Natural killer cell (primary cell): ENCODE measurements around the gene NME5. TPM values are rescaled to one million over a fixed set of nuclear protein-coding genes. Genes with fewer than 3 reads are reported as not detected.

Source experiments
- ATAC-seq, 3 donors: fragments of 150-1000 bp in 2 of 3; fragments of 200-7000 bp in 1 of 3; cut with Tn5 transposase; 1 replicate in 1 of 3; 2 replicates in 2 of 3; pipeline ENCODE4 v1.10.0; 2021; ENCODE audit warnings: mild to moderate bottlenecking in 2 of 3, moderate library complexity in 2 of 3
- DNase-seq, 2 donors: peaks; one replicate each; pipeline versions ENCODE4 v3.0.0 to v3.0.0-alpha.2; 2013 to 2021; ENCODE audit warnings: mixed read lengths in 1 of 2
- H3K27ac ChIP-seq: one replicate; pipeline ENCODE4 v1.5.1; 2013; ENCODE audit warnings: mild to moderate bottlenecking, low read length
- H3K27me3 ChIP-seq: one replicate; pipeline ENCODE4 v1.6.1; 2013; ENCODE audit warnings: low read length; ENCODE audit not compliant: control insufficient read depth, insufficient read depth
- H3K36me3 ChIP-seq: one replicate; pipeline ENCODE4 v1.6.1; 2013; ENCODE audit warnings: low read length; ENCODE audit not compliant: control insufficient read depth, insufficient read depth
- H3K4me1 ChIP-seq: one replicate; pipeline ENCODE4 v1.6.1; 2013; ENCODE audit warnings: low read length; ENCODE audit not compliant: control insufficient read depth, insufficient read depth
- H3K4me3 ChIP-seq: one replicate; pipeline ENCODE4 v1.5.1; 2013; ENCODE audit warnings: low read length
- H3K9me3 ChIP-seq: one replicate; pipeline ENCODE4 v1.6.1; 2013; ENCODE audit warnings: low read length; ENCODE audit not compliant: control insufficient read depth, insufficient read depth
- H3K27ac Mint-ChIP-seq, 2 donors: one replicate each; pipeline ENCODE4 v1.8.0; 2022; ENCODE audit warnings: mild to moderate bottlenecking in 2 of 2, mixed read lengths in 2 of 2, moderate library complexity in 1 of 2
- H3K27me3 Mint-ChIP-seq, 2 donors: one replicate each; pipeline ENCODE4 v1.8.0; 2022; ENCODE audit warnings: low read depth in 2 of 2, mixed read lengths in 2 of 2
- H3K36me3 Mint-ChIP-seq: one replicate; pipeline ENCODE4 v1.8.0; 2022; ENCODE audit warnings: mixed read lengths
- H3K4me1 Mint-ChIP-seq, 2 donors: one replicate each; pipeline ENCODE4 v1.8.0; 2022; ENCODE audit warnings: mixed read lengths in 2 of 2
- H3K4me3 Mint-ChIP-seq: one replicate; pipeline ENCODE4 v1.8.0; 2022; ENCODE audit warnings: mild to moderate bottlenecking, moderate library complexity, mixed read lengths
- H3K9me3 Mint-ChIP-seq, 2 donors: one replicate each; pipeline ENCODE4 v1.8.0; 2022; ENCODE audit warnings: mixed read lengths in 2 of 2
- WGBS: methylation state at CpG from one replicate; pipeline ENCODE4 v1.1.7; 2013; ENCODE audit warnings: missing lambda C conversion rate; ENCODE audit not compliant: insufficient coverage; 5-methylcytosine and 5-hydroxymethylcytosine counted together
- intact Hi-C: fragments of 100-400 bp; cut with micrococcal nuclease; formaldehyde crosslinking; loops from one replicate; pipeline ENCODE4 v1.14.2; 2022
- total RNA-seq, 4 donors: library from RNA; stranded (reverse); fragments of 120-200 nt in 1 of 4; gene quantifications; one replicate each; pipeline versions ENCODE4 v1.2.3 to v1.2.4, GENCODE V29; 2013 to 2022
- TF ChIP-seq, protein P1 (sequence below): fragments of 200-600 bp; IDR thresholded peaks from one replicate; pipeline ENCODE4 v1.8.0; 2022; ENCODE audit warnings: antibody characterized with exemption

NME5 gene
- total RNA-seq, 3 donors from 2014 or later (not counting 1 experiment from before 2014, with no cell fraction given), result not detected

DNA sequence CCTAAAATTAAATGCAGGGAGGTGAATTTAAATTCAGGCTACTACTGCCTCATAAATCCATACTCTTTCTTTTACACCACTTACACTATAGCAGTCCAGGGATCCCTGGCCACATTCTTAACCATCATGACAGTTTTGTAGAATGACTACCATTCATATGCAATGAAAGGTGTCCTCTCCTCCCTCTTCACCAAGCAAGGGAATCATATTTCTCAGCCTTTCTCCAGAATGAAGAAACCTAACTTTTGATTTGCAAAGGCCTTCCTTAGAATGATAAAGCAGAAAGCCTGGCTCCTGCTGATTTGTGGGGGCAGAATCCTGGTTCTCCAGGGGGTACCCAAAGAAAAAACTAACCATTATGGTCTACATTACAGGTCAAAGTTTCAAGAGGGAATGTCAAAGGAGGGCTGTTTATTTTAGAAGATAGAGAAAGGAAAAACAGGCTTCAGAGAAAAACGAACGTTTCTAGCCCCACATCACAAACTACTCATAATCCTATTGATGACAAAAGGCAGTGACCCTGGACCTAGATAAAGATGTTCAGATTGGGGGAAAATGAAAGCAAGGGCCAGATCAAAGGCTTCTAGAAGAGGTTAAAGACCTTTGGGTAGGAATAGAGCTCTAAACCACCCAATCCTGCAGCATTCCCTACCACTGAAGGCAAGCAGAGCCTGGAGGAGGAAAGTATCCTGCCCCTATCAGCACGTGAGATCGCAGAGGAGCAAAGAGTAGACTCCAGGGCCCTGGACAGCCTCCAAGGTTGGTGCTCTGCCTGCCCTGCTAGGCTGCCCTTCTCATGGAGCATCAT is 43.9 kb downstream of the NME5 start:
- H3K9me3 ChIP-seq, result no peaks in the 10 kb centered on the region
- ATAC-seq (no peak), DNase-seq (no peak)
- H3K27ac ChIP-seq, result no peak overlapping the region
- H3K27me3 Mint-ChIP-seq, result peaks cover 17 to 39% of the 10 kb centered on the region in 2 donors
- 79% methylated on average over 2 of the region's 4 CpGs for WGBS
- no peak overlapping the region for H3K4me3 Mint-ChIP-seq
- no peaks in the 10 kb centered on the region for H3K4me1 Mint-ChIP-seq
- H3K36me3 Mint-ChIP-seq, result no peaks in the 10 kb centered on the region
- no peaks in the 10 kb centered on the region for H3K27me3 ChIP-seq
- H3K4me1 ChIP-seq, result no peaks in the 10 kb centered on the region
- intact Hi-C loops, result no loop called here
- no peaks in the 10 kb centered on the region for H3K36me3 ChIP-seq
- H3K4me3 ChIP-seq, result no peak overlapping the region
- TF ChIP-seq, protein P1, sequence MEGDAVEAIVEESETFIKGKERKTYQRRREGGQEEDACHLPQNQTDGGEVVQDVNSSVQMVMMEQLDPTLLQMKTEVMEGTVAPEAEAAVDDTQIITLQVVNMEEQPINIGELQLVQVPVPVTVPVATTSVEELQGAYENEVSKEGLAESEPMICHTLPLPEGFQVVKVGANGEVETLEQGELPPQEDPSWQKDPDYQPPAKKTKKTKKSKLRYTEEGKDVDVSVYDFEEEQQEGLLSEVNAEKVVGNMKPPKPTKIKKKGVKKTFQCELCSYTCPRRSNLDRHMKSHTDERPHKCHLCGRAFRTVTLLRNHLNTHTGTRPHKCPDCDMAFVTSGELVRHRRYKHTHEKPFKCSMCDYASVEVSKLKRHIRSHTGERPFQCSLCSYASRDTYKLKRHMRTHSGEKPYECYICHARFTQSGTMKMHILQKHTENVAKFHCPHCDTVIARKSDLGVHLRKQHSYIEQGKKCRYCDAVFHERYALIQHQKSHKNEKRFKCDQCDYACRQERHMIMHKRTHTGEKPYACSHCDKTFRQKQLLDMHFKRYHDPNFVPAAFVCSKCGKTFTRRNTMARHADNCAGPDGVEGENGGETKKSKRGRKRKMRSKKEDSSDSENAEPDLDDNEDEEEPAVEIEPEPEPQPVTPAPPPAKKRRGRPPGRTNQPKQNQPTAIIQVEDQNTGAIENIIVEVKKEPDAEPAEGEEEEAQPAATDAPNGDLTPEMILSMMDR, result no peak
- no peaks in the 10 kb centered on the region for H3K9me3 Mint-ChIP-seq
- H3K27ac Mint-ChIP-seq, result no peak overlapping the region

DNA sequence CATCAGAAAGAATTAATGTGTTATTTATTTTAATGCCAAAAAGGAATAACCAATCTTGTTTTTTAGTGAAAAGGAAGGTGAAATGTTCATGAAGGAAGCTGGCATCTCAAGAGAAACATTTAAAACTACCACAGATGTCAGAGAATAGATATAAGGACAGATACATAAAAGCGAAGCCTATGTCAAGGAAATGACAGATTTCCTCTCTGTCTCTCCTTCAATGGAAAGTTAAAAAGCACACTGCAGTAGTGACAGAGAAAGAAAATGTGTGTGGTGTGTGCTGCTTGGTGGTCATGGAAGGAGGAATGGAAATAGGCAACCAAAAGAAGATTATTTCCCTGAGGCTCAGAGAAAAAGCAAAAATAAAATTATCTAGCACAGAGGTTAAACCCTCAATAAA is 46.2 kb downstream of the NME5 start:
- no peak overlapping the region for H3K4me3 Mint-ChIP-seq
- H3K27me3 ChIP-seq, result no peaks in the 10 kb centered on the region

DNA sequence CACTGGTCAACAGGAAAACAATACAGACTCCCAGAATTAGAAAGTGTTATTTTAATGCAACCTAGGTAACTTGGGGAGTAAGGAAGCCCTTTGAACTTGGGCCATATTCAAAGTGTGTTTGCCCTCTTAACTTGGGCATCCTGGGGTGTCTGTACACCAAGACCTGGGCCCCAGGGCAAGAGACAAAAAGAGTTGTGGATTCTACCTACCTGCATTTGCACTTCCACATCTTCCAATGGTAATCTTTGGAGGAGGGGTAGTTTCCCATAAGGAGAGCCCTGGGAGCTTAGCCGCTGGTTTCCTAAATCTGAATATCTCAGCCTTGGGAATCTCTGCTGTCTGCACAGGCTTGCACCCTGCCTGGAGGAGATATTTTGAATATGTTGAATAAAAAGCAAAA is 46.9 kb downstream of the NME5 start:
- 70% methylated on average over 1 of the region's 1 CpG for WGBS
- Histone ChIP-seq H3K4me1 (no peaks in the 10 kb centered on the region), H3K4me3 (no peak overlapping the region), H3K27ac (no peak overlapping the region), H3K36me3 (no peaks in the 10 kb centered on the region), H3K27me3 (no peaks in the 10 kb centered on the region), H3K9me3 (no peaks in the 10 kb centered on the region)
- ATAC-seq, result no peak
- no peaks in the 10 kb centered on the region for H3K4me1 Mint-ChIP-seq
- intact Hi-C loops, result no loop called here
- H3K27ac Mint-ChIP-seq, result no peak overlapping the region
- DNase-seq, result no peak
- no peak overlapping the region for H3K4me3 Mint-ChIP-seq
- H3K9me3 Mint-ChIP-seq, result no peaks in the 10 kb centered on the region
- no peaks in the 10 kb centered on the region for H3K36me3 Mint-ChIP-seq
- H3K27me3 Mint-ChIP-seq, result peaks cover 9 to 33% of the 10 kb centered on the region in 2 donors
- TF ChIP-seq, protein P1, result no peak

More for the DNA sequence above, 46.2 kb downstream of the NME5 start:
- 11% methylated on average over 1 of the region's 1 CpG for WGBS
- H3K4me1 ChIP-seq, result no peaks in the 10 kb centered on the region
- H3K27me3 Mint-ChIP-seq, result peaks cover 9 to 33% of the 10 kb centered on the region in 2 donors
- DNase-seq (peak in 1 of 2 donors; percentile 34), ATAC-seq (no peak)
- no peak overlapping the region for H3K4me3 ChIP-seq
- H3K36me3 ChIP-seq, result no peaks in the 10 kb centered on the region
- intact Hi-C loops, result no loop called here
- H3K27ac Mint-ChIP-seq, result no peak overlapping the region
- no peak overlapping the region for H3K27ac ChIP-seq
- no peaks in the 10 kb centered on the region for H3K36me3 Mint-ChIP-seq
- no peaks in the 10 kb centered on the region for H3K4me1 Mint-ChIP-seq
- no peaks in the 10 kb centered on the region for H3K9me3 Mint-ChIP-seq
- H3K9me3 ChIP-seq, result no peaks in the 10 kb centered on the region
- TF ChIP-seq, protein P1, result no peak
